ENCODE data around the gene BNIPL.

Gene BNIPL

GRCh38 chr1:151009674-151010345 is 26.6 kb upstream of the BNIPL start:
- DNase-seq (ENCODE audit: low spot score): no peak

- no peak for DNase-seq (ENCODE audit: low spot score)
Observed at GRCh38 chr1:151010346-151010726, 26.1 kb upstream of the BNIPL start.

DNA sequence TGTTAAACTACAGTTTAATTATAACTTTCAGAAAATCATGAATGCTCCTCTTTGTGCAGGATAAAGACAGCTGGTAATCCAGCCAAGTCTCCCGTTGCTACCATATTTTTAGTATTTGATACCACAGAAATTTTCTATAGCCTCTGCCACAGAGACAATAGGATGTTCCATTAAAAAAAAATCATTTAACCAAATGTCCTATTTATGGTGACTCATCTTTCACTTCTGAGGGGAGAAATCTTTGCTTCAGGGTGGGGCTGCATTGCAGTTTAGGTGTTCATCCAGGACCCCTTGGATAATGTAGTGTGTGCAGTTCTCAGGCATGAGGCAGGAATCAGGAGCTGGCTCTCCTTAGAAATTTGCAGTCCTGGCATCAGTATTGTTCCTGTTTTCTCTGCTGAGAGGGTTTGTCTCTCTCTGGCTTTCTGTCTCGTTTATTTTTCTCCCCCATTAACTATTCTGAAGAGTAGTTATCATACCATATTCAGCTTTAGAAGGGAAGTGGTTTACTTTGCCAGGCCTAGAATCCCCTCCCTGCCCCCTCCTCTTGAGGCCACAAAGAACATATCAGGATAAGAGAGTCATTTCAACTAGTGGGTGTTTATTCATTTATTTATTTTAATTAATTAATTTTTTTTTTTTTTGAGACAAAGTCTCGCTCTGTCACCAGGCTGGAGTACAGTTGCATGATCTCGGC is 25.1 kb upstream of the BNIPL start:
- DNase-seq (ENCODE audit: low spot score): no peak

- DNase-seq (ENCODE audit: low spot score): no peak
Observed at GRCh38 chr1:151012684-151013471, 23.5 kb upstream of the BNIPL start.

GRCh38 chr1:151013518-151013917 is 22.9 kb upstream of the BNIPL start:
- no peak for DNase-seq (ENCODE audit: low spot score)

DNA sequence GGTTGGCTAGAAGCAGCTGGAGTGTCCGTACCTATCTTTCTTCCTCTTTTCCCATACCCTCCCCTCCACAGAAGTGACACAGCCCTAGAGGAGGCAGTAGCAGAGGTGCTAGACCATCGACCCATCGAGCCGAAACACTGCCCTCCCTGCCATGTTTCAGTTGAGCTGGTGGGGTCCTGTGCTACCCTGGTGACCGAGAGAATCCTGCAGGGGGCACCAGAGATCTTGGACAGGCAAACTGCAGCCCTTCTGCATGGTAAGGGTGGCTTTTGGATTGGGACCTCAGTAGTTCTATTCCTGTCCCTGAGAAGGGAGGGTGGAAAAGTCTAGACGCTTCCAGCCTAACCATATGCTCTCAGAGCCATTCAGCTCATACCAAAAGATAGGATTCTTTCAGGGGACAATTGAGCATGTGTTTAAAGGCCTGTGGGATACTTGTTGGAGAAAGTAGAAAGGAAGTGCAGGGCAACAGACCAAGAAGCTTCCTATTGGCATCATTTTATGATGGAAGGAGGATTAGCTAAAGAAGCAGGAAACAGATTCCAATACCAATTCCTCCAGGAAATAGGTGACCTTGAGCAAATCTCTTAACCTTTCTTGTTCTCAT is 11.7 kb upstream of the BNIPL start:
- peak; percentile 86 for DNase-seq (ENCODE audit: low spot score)

DNA sequence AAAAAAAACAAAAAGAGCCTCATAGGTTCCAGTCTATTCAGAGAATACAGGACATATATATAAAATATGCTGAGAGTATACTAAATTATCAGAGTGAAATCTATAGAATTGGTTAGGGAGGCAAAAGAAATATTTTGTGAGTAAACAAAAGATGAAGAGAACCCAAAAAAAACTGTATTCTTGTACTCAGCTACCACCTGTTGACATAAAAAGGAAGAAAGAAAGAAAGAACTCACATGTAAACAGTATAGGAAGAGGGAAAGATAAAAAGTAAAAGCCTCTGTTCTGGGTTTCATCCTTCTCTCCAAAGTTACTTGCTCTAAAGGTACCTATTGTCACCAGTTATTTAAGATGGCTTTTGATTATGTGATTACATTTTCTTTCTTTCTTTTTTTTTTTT is 9.9 kb upstream of the BNIPL start:
- no peak for DNase-seq (ENCODE audit: low spot score)

DNA sequence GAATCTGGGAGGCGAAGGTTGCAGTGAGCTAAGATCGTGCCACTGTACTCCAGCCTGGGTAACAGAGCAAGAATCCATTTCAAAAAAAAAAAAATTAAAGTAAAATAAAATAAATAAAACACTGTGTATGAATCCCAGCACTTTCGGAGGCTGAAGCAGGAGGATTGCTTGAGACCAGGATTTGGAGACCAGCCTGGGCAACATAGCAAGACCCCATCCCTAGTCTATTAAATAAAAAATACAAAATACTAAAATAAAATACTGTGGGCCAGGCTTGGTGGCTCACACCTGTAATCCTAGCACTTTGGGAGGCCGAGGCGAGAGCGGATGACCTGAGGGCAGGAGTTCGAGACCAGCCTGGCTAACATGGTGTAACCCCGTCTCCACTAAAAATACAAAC is 4.2 kb upstream of the BNIPL start:
- no peak for DNase-seq (ENCODE audit: low spot score)

GRCh38 chr1:151035167-151035566 is 1.2 kb upstream of the BNIPL start:
- DNase-seq (ENCODE audit: low spot score): no peak

DNA sequence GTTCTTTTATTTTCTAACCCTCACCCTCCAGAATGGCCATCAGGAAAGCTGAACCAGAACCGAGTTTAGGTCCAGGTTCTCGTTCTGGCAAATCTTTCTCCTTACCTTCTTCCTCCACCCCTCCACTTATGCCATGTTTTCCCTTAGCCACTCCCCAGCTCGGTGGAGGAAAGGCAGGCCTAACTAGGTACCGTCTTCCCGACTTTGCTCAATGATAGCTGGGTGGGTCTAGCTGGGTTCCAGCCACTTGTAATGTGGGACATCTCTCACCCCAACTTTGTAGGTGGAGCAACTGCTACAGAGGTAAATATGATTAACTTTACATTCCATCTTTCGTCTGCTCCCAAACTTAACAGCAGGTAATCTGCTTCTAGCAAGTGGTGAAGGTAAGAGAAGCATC is 646 bp downstream of the BNIPL start:
- DNase-seq (ENCODE audit: low spot score): no peak

- no peak for DNase-seq (ENCODE audit: low spot score)
Observed at GRCh38 chr1:151039521-151039920, 3.1 kb downstream of the BNIPL start.

- no peak for DNase-seq (ENCODE audit: low spot score)
Observed at GRCh38 chr1:151043163-151043562, 6.8 kb downstream of the BNIPL start.

- DNase-seq (ENCODE audit: low spot score): peak; percentile 76
Observed at GRCh38 chr1:151047591-151047924, 11.2 kb downstream of the BNIPL start, which contains the start of gene C1orf56. Gene C1orf56 (plus strand): TSS chr1:151047751. CDS start chr1:151047848, 97 bp downstream.

DNA sequence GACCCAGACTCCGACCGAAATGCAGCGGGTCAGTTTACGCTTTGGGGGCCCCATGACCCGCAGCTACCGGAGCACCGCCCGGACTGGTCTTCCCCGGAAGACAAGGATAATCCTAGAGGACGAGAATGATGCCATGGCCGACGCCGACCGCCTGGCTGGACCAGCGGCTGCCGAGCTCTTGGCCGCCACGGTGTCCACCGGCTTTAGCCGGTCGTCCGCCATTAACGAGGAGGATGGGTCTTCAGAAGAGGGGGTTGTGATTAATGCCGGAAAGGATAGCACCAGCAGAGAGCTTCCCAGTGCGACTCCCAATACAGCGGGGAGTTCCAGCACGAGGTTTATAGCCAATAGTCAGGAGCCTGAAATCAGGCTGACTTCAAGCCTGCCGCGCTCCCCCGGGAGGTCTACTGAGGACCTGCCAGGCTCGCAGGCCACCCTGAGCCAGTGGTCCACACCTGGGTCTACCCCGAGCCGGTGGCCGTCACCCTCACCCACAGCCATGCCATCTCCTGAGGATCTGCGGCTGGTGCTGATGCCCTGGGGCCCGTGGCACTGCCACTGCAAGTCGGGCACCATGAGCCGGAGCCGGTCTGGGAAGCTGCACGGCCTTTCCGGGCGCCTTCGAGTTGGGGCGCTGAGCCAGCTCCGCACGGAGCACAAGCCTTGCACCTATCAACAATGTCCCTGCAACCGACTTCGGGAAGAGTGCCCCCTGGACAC is 11.7 kb downstream of the BNIPL start:
- peak; percentile 77 for DNase-seq (ENCODE audit: low spot score)

DNA sequence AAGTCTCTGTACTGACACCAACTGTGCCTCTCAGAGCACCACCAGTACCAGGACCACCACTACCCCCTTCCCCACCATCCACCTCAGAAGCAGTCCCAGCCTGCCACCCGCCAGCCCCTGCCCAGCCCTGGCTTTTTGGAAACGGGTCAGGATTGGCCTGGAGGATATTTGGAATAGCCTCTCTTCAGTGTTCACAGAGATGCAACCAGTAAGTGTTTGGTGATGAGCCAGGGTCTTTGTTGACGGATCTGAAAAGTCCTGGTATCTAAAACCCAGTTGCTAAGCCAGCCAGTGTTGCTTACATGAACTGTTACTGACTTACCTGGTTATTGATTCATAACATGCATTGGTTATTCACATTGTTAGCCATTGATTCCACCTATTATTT is 12.3 kb downstream of the BNIPL start:
- DNase-seq (ENCODE audit: low spot score): no peak

DNA sequence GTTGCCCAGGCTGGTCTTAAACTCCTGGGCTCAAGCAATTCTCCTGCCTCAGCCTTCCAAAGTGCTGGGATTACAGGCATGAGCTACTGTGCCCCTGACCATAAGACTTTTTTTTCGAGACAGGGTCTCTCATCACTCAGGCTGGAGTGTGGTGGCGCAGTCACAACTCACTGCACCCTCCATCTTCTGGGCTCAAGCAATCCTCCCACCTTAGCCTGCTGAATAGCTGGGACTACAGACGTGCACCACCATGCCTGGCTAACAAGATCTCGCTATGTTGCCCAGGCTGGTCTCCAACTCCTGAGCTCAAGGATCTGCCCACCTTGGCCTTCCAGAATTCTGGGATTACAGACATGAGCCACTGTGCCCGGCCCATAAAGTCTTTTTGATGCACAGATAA is 13.1 kb downstream of the BNIPL start:
- DNase-seq (ENCODE audit: low spot score): no peak

- no peak for DNase-seq (ENCODE audit: low spot score)
Observed at GRCh38 chr1:151050051-151050688, 13.8 kb downstream of the BNIPL start.

DNA sequence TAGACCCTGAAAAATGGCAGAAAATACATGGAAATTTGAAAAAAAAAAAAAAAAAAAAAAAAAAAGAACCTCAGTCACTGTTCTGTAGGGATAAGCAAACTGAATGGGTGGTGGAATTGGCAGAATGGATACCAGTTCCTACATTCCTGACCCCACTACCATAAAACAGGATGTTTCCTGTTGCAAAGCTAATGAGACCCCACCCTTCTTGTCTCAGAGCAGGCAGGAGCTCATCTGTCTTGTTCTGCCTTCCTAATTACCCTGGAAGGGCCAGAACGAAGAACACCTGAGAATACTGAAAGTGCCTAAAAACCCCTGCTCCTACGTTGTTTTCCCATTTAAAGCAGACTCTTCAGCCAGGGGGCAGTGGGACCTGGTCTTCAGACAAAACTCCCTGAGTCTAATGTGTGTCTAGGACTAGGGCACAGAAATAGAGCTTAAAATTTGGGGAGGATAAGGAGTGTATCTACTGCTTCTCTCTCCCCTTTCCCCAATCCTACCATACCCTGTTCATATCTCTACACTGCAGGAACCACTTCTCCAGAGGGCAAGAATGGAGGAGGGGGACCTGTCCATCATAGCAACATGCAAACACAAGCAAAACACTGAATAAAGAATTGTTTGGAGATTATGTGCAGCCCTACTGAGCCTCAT is 15.1 kb downstream of the BNIPL start:
- DNase-seq (ENCODE audit: low spot score): no peak

DNA sequence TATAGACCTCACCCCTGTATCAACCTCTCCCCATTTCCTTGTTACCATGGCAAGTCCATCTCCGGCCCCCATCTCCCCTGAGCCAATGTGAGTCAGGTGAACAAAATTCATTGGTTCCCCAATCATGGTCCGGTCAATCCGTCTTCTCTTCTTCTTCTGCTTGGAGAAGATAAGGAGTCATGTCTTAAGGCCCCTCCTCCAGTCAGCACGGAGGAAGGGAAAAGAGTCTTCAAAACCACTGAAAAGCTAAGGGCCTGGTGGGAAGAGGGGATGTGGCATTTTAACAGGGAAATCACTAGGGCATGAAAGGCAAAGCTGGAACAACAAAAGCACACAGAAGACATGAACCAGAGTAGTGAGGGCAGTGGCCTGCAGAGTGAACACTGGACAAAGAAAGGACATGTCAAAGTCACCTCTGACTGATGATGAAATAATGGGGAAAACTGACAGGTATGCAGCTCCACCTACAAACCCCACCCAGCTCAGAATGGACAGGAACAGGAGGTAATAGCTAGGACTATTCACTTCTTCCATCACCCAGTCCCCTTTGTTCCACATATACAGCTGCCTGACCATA is 18.7 kb downstream of the BNIPL start:
- DNase-seq (ENCODE audit: low spot score): no peak

GRCh38 chr1:151055581-151055980 is 19.2 kb downstream of the BNIPL start:
- no peak for DNase-seq (ENCODE audit: low spot score)

GRCh38 chr1:151056149-151056548 is 19.8 kb downstream of the BNIPL start:
- no peak for DNase-seq (ENCODE audit: low spot score)

All from Ammon's horn (tissue), 1 donor.